GM18951 (cell line): ENCODE measurements around the gene ARID1A.

Experiments used
- POLR2A ChIP-seq: IDR thresholded peaks from 4 replicates; pipeline ENCODE4 v1.6.1; 2011; ENCODE audit warnings: mild to moderate bottlenecking; ENCODE audit not compliant: insufficient read length, insufficient read depth; ENCODE audit errors: extremely low read depth
- in situ Hi-C: fragments of 300-500 bp; cut with MboI; formaldehyde crosslinking; loops from one replicate; pipeline ENCODE4 v1.12.0; 2022; ENCODE audit warnings: low sequenced_read_pairs, mixed read lengths, inconsistent platforms; ENCODE audit not compliant: unreplicated experiment

Gene ARID1A

DNA sequence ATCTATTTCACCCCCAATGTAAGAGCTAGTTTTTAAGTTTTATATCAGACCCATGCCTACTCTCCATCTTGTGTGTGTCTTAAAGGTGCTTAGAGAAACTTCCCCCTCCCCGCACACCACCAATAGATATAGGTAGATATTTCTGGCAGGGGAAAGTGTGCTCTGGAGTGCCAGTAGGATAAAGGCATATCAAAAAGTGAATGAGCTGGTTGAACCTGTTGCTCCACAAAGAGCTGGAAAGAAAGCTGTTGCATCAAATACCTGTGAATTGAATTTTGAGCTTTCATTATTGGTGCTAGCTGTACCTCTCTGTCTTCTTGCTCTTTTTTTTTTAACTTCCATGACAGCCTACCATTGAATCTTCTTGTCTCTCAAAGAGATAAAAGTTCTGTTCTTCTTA is 32.8 kb downstream of the ARID1A start:
- in situ Hi-C loops = no loop called here
- TF ChIP-seq POLR2A = no peak

DNA sequence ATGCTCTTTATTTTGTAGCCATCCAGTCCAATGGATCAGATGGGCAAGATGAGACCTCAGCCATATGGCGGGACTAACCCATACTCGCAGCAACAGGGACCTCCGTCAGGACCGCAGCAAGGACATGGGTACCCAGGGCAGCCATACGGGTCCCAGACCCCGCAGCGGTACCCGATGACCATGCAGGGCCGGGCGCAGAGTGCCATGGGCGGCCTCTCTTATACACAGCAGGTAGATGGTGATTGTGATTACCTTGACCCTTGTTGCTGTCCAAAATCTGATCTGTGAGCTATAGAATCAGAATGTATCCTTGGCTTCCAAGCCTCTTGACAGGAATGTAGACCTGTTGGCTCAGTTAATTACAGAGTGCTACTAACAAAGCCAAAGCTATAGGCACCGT is 33.8 kb downstream of the ARID1A start:
- TF ChIP-seq POLR2A = no peak
- in situ Hi-C loops = no loop called here

DNA sequence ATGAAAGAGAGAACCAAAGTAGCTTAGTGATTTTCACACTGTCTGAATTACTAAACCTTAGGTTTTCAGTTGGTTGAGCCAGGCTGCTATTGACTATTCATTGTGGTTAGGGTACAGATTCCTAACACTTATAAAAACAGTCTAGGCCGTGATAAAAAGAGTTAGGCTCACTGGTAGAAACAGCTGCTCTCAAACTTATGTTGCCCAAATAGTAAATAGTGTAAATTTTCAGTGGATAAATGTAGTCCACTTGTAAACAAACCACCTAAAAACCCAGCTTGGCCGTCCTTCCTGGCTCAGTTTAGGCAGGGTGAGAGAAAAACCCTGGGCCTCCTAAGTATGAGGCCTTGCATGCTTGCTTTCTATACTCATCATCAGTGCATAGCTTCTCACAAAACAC is 34.9 kb downstream of the ARID1A start:
- TF ChIP-seq POLR2A = no peak

DNA sequence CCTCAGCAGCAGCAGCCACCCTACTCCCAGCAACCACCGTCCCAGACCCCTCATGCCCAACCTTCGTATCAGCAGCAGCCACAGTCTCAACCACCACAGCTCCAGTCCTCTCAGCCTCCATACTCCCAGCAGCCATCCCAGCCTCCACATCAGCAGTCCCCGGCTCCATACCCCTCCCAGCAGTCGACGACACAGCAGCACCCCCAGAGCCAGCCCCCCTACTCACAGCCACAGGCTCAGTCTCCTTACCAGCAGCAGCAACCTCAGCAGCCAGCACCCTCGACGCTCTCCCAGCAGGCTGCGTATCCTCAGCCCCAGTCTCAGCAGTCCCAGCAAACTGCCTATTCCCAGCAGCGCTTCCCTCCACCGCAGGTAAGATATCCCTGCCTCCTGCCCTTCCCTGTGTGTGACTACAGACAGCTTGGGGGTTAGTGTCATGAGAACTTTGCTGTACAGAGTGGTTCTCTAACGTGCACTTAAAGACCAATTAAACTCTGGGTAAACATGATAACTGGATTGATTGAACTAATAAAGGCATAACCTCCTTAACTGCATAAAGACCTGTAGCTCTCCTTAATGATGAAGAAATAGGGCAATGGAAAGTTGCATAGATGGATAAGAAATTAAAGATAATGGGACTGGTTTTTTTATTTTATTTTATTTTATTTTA is 35.6 kb downstream of the ARID1A start:
- in situ Hi-C loops = no loop called here
- TF ChIP-seq POLR2A = no peak

More for the DNA sequence above, 34.9 kb downstream of the ARID1A start:
- in situ Hi-C loops = no loop called here

DNA sequence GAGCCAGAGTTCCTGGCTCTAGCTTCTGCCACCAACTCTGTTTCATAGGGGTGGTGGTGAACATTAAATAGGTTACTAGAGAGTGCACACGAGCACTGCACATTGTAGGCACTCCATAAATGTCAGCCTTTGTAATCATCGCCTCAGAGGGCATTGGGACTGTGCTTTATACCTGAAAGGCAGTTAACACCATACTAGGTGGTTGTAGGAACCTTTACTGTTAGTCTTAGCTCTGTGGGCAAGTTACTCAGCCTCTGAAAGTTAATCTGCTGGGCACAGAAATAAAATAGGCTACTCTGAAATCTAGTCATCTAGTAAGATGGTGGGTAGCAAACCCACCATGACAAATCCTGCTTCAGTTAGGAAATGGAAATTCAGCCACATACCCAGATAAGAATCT is 37.6 kb downstream of the ARID1A start:
- in situ Hi-C loops = no loop called here
- TF ChIP-seq POLR2A = no peak

DNA sequence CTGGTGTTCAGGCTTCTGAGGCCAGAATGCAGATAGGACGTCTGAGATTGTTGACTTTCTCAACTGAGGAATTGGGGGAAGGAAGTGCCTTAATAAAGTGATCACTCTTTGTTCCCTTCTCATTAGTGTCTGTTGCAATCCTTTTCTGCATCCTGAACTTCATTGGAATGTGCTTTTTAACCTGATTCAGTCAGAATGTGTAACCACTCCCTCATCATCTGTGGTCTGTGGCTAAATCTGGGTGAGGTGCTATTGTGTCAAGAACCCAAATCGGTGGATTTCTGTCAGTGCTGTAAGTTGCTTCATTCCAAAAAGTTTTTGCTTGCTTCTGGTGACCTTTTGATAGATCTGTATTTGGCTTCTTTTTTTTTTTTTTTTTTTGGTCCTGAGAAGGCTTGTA is 38.2 kb downstream of the ARID1A start:
- in situ Hi-C loops = no loop called here
- TF ChIP-seq POLR2A = no peak

DNA sequence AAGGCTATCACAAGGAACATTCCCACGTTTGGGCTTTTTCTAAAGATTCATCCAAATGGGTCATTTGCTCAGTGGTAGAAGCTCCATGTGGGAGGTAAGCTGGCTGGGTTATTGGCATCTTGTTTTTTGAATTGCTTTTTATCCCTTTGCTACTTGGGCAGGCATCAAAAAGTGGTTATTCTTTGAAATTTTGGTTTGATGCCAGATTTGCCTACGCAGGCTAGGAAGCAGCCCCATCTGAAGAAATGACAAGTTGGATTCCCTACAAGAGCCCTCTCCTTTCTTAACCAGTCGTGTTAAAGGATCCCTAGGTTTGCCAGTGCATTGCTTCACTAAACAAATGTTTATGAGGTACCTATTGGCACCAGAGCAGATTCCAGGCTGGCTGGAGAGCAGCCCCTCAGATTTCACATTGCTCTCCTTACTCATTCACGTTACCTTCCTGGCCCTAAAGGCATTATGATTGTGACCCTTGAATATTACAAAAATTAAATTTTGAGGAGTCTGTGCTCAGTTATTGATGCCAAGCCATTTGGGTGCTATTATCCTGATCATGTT is 38.8 kb downstream of the ARID1A start:
- TF ChIP-seq POLR2A = no peak
- in situ Hi-C loops = no loop called here

DNA sequence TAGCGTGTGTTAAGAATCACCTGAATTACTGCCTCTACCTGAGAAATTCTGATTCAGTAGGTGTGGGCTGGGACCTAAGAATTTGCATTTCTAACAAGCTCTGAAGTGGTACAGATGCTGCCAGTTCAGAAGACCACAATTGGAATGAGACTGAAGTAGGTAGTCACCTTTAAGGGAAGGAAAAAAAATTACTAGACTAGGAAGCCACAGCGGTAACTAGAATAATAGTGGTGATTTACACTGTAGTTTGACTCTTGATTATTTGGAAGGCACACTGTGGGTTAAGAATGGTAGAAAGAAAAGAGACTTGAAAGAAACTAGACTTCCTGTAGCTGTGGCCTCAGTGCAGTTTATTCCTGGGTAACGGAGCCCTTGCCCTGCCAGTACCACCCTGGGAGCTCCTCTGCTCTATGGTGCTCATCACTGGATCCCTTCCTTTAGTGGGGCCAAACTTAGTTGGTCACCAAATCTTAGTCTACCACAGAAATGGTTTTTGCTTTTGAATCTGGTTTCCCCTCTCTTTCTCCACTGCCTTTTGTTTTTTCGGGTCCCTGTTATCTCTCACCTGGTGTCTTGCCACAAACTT is 43.6 kb downstream of the ARID1A start:
- TF ChIP-seq POLR2A = no peak
- in situ Hi-C loops = no loop called here

DNA sequence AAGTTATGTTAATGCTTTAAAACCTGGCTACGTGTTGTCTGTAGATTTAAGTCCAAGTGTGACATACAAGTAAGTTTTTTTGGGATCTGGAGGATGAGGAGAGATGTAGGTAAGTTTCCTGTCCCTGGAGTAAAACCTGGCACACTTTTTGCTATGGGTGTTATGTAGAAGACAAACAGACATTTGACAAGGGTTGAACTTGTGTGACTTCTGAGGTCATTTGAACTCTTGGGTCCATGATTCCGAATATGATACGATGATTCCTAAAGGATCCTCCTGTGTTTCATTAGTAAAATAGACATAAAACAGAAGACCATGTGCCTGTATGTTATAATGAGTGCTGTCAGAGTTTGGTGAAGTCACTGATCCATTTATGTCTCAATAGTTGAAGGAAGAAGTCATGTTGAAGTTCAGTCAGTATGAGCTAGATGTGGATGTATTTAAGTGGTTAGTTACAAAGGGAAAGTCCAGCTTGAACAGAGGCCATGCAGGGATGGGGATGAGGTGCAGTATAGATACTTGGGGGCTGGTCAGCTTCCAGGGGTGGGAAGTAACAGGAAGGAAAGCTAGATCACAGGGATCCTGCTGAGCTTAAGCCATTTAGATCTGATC is 44.3 kb downstream of the ARID1A start:
- TF ChIP-seq POLR2A = no peak

DNA sequence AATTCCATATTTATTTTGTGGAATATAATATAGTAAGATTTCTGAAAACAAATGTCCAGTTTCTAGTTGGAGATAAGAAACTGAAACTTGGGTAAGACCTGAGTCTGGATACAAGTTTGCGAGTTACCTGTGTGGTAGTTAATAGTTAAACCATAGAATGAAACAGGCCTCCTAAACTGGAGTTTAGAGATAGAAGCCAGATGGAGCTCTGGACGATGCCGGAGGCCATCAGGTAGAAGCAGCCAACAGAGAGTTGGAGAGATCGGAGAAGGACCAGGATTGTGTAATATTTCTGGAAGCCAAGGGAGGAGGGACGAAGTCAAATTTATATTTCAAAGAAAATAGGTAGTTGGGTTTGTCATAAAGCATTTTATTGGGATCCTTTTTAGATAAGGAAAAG is 45.1 kb downstream of the ARID1A start:
- no peak for TF ChIP-seq POLR2A
- in situ Hi-C loops = no loop called here

More for the DNA sequence above, 44.3 kb downstream of the ARID1A start:
- in situ Hi-C loops = no loop called here

DNA sequence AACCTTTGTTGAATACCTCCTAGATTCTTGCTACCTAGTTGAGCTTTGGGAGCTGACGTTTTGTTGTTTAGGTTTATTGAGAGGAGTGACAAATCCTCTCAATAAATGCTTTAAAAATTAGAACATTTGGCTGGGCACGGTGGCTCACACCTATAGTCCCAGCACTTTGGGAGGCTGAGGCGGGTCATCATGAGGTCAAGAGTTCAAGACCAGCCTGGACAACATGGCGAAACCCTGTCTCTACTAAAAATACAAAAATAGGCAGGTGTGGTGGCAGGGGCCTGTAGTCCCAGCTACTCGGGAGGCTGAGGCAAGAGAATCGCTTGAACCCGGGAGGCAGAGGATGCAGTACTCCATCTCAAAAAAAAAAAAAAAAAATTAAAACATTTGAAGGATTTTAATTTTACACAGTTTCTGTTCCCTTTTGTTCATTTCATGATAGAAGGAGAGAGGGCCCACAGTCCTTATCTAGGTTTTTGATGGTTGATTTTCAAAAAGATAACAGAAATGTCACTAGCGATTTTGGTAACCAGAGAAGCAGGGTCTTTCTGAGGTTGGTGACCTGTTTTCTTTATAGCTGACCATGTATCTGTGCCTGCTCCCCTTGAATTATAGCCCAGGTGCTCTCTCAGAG is 47.7 kb downstream of the ARID1A start:
- in situ Hi-C loops = no loop called here
- no peak for TF ChIP-seq POLR2A

DNA sequence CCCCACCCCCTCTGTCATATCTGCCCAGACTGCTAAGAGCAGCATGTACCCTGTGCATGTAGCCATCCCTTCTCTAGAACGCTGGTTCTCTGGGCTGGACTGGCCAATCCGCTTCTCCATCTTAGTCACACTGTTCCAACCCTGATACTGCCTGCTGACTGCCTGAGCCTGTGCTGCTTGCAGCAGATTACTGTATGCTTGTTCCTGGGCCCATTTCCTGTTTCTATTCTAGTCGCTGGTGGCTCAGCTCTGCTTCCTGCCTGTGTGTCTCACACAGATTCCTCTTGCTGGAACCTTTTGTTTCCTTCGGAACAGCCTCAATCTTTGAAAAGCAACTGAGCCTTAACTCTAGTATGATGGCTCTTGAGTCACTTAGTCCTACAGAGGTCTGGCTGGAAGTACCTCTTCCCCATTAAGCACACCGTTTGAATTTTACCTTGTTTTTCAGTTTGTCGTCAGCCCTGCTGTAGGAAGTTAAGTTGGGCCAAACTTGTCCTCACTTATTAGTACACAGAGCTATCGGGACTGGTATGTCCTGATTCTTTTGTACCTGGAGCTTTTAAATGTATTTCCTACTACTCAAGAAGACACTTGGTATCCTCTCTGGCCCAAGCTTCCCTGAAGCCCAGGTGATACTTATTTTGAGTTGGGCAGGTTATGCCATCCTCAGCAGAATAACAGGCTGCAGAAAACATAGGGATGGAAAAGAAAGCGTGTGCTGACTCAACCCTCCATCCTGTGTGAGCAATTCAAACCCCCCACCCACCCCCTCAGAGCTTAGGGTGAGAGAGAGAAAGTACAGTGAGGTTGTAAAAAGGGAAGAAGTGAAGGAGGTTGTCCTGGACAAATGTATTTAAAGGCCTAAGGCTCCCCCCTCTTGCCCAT is 48.5 kb downstream of the ARID1A start:
- peak; percentile 63 for TF ChIP-seq POLR2A
- in situ Hi-C loops = no loop called here
